Spleen (tissue), 13 donors: ENCODE results near the gene MGMT. TPM values are rescaled to one million over a fixed set of nuclear protein-coding genes. Genes with fewer than 3 reads are reported as not detected.

Experiments
- DNase-seq: peaks from one replicate; pipeline ENCODE4 v3.0.0-alpha.2; 2020
- H3K27ac ChIP-seq, 8 donors: fragments of 200-600 bp; sonication (generic) in 7 of 8; 1 replicate in 4 of 8; 2 replicates in 4 of 8; pipeline versions ENCODE4 v1.5.0 to v1.8.0; 2016 to 2021; ENCODE audit warnings: inconsistent platforms in 4 of 8, mild to moderate bottlenecking in 4 of 8, moderate library complexity in 1 of 8
- H3K27me3 ChIP-seq, 7 donors: fragments of 200-600 bp; sonication (generic) in 6 of 7; replicated peaks in 1 of 7; 1 replicate in 4 of 7; 2 replicates in 3 of 7; pipeline versions ENCODE4 v1.5.0 to v1.8.0; 2016 to 2021; ENCODE audit warnings: inconsistent platforms in 3 of 7, mild to moderate bottlenecking in 1 of 7
- H3K36me3 ChIP-seq, 6 donors: fragments of 200-600 bp; sonication (generic) in 5 of 6; 1 replicate in 4 of 6; 2 replicates in 2 of 6; pipeline versions ENCODE4 v1.5.0 to v1.8.0; 2016 to 2021; ENCODE audit warnings: inconsistent platforms in 2 of 6
- H3K4me1 ChIP-seq, 6 donors: fragments of 200-600 bp; sonication (generic) in 5 of 6; 1 replicate in 3 of 6; 2 replicates in 3 of 6; pipeline versions ENCODE4 v1.5.0 to v1.8.0; 2016 to 2021; ENCODE audit warnings: inconsistent platforms in 3 of 6
- H3K4me3 ChIP-seq, 8 donors: fragments of 200-600 bp; sonication (generic) in 7 of 8; 1 replicate in 4 of 8; 2 replicates in 4 of 8; pipeline versions ENCODE4 v1.5.0 to v1.8.0; 2016 to 2021; ENCODE audit warnings: inconsistent platforms in 4 of 8, mild to moderate bottlenecking in 4 of 8, moderate library complexity in 2 of 8
- H3K9me3 ChIP-seq, 8 donors: fragments of 200-600 bp; sonication (generic) in 7 of 8; 1 replicate in 4 of 8; 2 replicates in 4 of 8; pipeline versions ENCODE4 v1.5.0 to v1.8.0; 2016 to 2021; ENCODE audit warnings: inconsistent platforms in 4 of 8
- POLR2A ChIP-seq, 3 donors: fragments of 450-650 bp; IDR thresholded peaks; one replicate each; pipeline ENCODE4 v1.5.1; 2017; ENCODE audit warnings: antibody characterized with exemption in 3 of 3, mild to moderate bottlenecking in 1 of 3
- POLR2AphosphoS5 ChIP-seq, 3 donors: sonication (generic); formaldehyde crosslinking; IDR thresholded peaks; one replicate each; pipeline ENCODE4 v1.5.1; 2017; ENCODE audit warnings: antibody characterized with exemption in 3 of 3
- WGBS, 5 donors: extraction: QIAGEN DNeasy Blood & Tissue Kit in 3 of 5; methylation state at CpG; one replicate each; pipeline versions ENCODE4 v1.1.5 to v1.1.7; 2013 to 2018; 5-methylcytosine and 5-hydroxymethylcytosine counted together
- intact Hi-C: fragments of 100-400 bp; cut with DNase I; formaldehyde crosslinking; loops from one replicate; pipeline ENCODE4 v1.15.0; 2023; ENCODE audit warnings: low total_unique reads
- long read RNA-seq, 2 donors: transcript quantifications; one replicate each; lab custom pipeline, GENCODE V29; 2026
- polyA plus RNA-seq, 3 donors: library from polyadenylated mRNA; stranded (reverse); fragments of 200-250 nt; gene quantifications; one replicate each; pipeline ENCODE4 v1.2.1, GENCODE V29; 2013
- total RNA-seq, 7 donors: library from RNA; depleted of rRNA in 3 of 7; stranded (reverse); fragments of >200 nt in 3 of 7; fragmentation: NEBNext Ultra II Directional in 4 of 7; extraction: Animal tissue kit (Norgen Biotek cat#: 25700) in 4 of 7; gene quantifications; one replicate each; pipeline versions ENCODE4 v1.1.0 to v1.2.1, GENCODE V29; 2016 to 2021
- TF ChIP-seq, protein P1 (sequence below), 11 experiments: fragments of 200-600 bp in 7 of 11; fragments of 450-650 bp in 4 of 11; sonication (generic) in 4 of 11; IDR thresholded peaks in 8 of 11; conservative IDR thresholded peaks in 3 of 11; 1 replicate in 7 of 11; 2 replicates in 4 of 11; pipeline versions ENCODE4 v1.4.0 to v1.8.0; 2016 to 2021; ENCODE audit warnings: antibody characterized with exemption in 11 of 11, inconsistent platforms in 4 of 11, mild to moderate bottlenecking in 1 of 11
- donor health status: healthy with polysubstance abuse.
- donor health status: DM: no; HTN: no; CAD: no; lungs with moderate emphysema.
- donor health status: DM: no; HTN: no; CAD: no.
- donor health status: Bipolar disorder and iron deficiency.
- donor health status: healthy.
- donor health status: DM: no; HTN: no; CAD: no.
- donor health status: DM: yes; HTN: yes; CAD: no.

MGMT gene
- total RNA-seq (10 to 100 TPM; 19.8 to 33.4 (median 23.8) TPM), polyA plus RNA-seq (10 to 100 TPM; 14.3 to 20.2 (median 17.1) TPM)
- long read RNA-seq, donor 1, transcript MGMT-201 (5 exons, 1,759 nt): major isoform, 46 of 49 reads
- long read RNA-seq, donor 1, partial matches to known transcripts: 0 of 49 reads
- long read RNA-seq, donor 1, other reads (novel, unspliced or antisense): 0 of 49 reads
- long read RNA-seq, donor 2, transcript MGMT-201 (5 exons, 1,759 nt): major isoform, 14 of 15 reads
- long read RNA-seq, donor 2, partial matches to known transcripts: 0 of 15 reads
- long read RNA-seq, donor 2, other reads (novel, unspliced or antisense): 0 of 15 reads

DNA sequence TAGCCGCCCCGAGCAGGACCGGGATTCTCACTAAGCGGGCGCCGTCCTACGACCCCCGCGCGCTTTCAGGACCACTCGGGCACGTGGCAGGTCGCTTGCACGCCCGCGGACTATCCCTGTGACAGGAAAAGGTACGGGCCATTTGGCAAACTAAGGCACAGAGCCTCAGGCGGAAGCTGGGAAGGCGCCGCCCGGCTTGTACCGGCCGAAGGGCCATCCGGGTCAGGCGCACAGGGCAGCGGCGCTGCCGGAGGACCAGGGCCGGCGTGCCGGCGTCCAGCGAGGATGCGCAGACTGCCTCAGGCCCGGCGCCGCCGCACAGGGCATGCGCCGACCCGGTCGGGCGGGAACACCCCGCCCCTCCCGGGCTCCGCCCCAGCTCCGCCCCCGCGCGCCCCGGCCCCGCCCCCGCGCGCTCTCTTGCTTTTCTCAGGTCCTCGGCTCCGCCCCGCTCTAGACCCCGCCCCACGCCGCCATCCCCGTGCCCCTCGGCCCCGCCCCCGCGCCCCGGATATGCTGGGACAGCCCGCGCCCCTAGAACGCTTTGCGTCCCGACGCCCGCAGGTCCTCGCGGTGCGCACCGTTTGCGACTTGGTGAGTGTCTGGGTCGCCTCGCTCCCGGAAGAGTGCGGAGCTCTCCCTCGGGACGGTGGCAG lies at the start of gene MGMT:
Gene MGMT, plus strand, starts transcription at position 539 of the 656 bp plus-strand sequence.
- Histone ChIP-seq H3K27ac (peak within 1 kb of the TSS; percentile 74 to 90 (median 85)), H3K4me3 (peak within 1 kb of the TSS; percentile 64 to 82 (median 76)), H3K27me3 (no peaks in the 10 kb centered on the region), H3K9me3 (no peaks in the 10 kb centered on the region), H3K36me3 (peaks cover 0 to 14% (median 2%) of the 10 kb centered on the region in 6 donors), H3K4me1 (peaks cover 8 to 35% (median 18%) of the 10 kb centered on the region in 6 donors)
- intact Hi-C loops: no loop called here
- 1 to 5% (median 2%) methylated on average over 10 to 85 of the region's 85 CpGs for WGBS, 5 donors
- DNase-seq: peak; percentile 99
- TF ChIP-seq POLR2A (IDR thresholded peaks at IDR 0.05): peak in 2 of 3 donors; percentile 61
- TF ChIP-seq, protein P1, sequence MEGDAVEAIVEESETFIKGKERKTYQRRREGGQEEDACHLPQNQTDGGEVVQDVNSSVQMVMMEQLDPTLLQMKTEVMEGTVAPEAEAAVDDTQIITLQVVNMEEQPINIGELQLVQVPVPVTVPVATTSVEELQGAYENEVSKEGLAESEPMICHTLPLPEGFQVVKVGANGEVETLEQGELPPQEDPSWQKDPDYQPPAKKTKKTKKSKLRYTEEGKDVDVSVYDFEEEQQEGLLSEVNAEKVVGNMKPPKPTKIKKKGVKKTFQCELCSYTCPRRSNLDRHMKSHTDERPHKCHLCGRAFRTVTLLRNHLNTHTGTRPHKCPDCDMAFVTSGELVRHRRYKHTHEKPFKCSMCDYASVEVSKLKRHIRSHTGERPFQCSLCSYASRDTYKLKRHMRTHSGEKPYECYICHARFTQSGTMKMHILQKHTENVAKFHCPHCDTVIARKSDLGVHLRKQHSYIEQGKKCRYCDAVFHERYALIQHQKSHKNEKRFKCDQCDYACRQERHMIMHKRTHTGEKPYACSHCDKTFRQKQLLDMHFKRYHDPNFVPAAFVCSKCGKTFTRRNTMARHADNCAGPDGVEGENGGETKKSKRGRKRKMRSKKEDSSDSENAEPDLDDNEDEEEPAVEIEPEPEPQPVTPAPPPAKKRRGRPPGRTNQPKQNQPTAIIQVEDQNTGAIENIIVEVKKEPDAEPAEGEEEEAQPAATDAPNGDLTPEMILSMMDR (IDR thresholded peaks at IDR 0.05 in 8 of 11, conservative IDR thresholded peaks at IDR 0.05 in 3 of 11): no peak
- TF ChIP-seq POLR2AphosphoS5 (IDR thresholded peaks at IDR 0.05): peak; percentile 93

DNA sequence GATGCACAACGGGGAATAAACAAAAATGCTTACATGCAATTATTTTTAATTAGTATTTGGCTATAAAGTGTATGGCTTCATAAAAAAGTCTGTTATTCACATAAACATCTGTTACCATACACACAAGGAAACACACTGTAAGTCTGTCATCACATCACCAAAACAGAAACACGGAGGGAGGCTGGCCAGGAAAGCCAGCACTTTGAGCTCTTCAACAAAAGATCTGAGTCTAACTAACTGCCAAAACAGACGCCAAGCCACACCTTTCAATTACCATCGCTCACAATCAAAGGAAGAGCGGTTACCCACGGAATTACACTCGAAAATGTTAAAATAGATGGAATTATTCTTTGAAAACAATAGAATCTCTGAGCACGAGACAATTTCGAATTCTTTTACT lies 49.2 kb upstream of the MGMT start:
- intact Hi-C loops: no loop called here
- Histone ChIP-seq H3K4me3 (no peak overlapping the region), H3K36me3 (no peaks in the 10 kb centered on the region), H3K4me1 (no peaks in the 10 kb centered on the region), H3K9me3 (no peaks in the 10 kb centered on the region), H3K27me3 (peaks cover 0 to 20% (median 0%) of the 10 kb centered on the region in 7 donors), H3K27ac (no peak overlapping the region)
- no peak for DNase-seq
- 63 to 72% (median 67%) methylated on average over 9 of the region's 9 CpGs for WGBS, 5 donors
- TF ChIP-seq, protein P1 (IDR thresholded peaks at IDR 0.05 in 8 of 11, conservative IDR thresholded peaks at IDR 0.05 in 3 of 11): no peak
- TF ChIP-seq POLR2AphosphoS5 (IDR thresholded peaks at IDR 0.05): no peak
- TF ChIP-seq POLR2A (IDR thresholded peaks at IDR 0.05): no peak

DNA sequence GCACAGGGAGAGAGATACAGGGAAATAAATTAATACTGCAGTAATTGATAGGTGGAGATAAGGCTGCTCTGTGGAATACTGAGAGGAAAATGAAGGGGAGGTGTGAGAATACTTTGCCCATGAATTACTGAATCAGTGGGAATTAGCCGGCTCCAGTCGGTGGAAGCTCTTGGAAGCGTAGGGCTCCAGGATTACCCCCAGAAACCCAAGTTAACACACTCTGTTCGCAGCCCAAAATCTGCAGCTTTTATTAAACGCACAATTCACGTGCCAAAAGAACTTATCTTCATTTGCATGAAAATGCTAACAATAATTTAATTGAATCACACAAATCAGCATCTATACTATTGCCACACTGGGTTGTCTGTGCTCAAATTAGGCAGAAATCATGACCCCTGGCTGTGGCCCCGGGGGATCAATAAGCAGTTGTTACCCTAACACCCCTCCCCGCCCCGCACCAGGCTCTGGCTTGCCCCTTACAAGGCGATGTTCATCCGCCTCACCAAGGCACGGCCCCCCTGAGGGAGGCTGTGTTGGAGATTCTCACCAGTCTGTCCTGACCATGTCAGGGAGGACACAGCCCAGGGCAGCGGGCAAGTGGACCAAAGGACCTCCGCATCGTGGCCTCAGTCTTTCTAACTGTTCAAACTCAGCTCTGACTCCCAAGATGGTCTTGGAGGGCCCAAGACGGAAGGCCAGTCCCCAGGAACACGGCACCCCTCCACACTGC lies 48.4 kb upstream of the MGMT start:
- Histone ChIP-seq H3K4me1 (no peaks in the 10 kb centered on the region), H3K9me3 (no peaks in the 10 kb centered on the region), H3K27ac (no peak overlapping the region), H3K4me3 (no peak overlapping the region), H3K27me3 (peaks cover 0 to 20% (median 0%) of the 10 kb centered on the region in 7 donors), H3K36me3 (no peaks in the 10 kb centered on the region)
- intact Hi-C loops: no loop called here
- 92 to 95% (median 93%) methylated on average over 11 to 17 of the region's 17 CpGs for WGBS, 5 donors
- DNase-seq: no peak
- TF ChIP-seq POLR2AphosphoS5 (IDR thresholded peaks at IDR 0.05) (no peak), POLR2A (IDR thresholded peaks at IDR 0.05) (no peak)
- TF ChIP-seq, protein P1 (IDR thresholded peaks at IDR 0.05 in 8 of 11, conservative IDR thresholded peaks at IDR 0.05 in 3 of 11): no peak
